ENCODE data around the gene RAB5B. TPM values are rescaled to one million over a fixed set of nuclear protein-coding genes. Genes with fewer than 3 reads are reported as not detected.
A peak's percentile ranks its signal among the peaks of the same experiment; 100 is the strongest.

RAB5B gene
- total RNA-seq, 1 donor from 2014 or later, result 130 TPM

- Mint-ChIP-seq H3K4me3 (ENCODE audit: unreplicated experiment) (no peak overlapping the region), H3K9me3 (ENCODE audit: unreplicated experiment) (no peaks in the 10 kb centered on the region), H3K27me3 (ENCODE audit: unreplicated experiment) (peaks cover 6% of the 10 kb centered on the region), H3K36me3 (ENCODE audit: low read depth, unreplicated experiment) (peaks cover 18% of the 10 kb centered on the region), H3K4me1 (ENCODE audit: unreplicated experiment) (peaks cover 2% of the 10 kb centered on the region), H3K27ac (ENCODE audit: unreplicated experiment) (no peak overlapping the region)
- no peak for TF ChIP-seq CTCF (IDR thresholded peaks at IDR 0.05; ENCODE audit: unreplicated experiment)
- DNase-seq (ENCODE audit: low spot score), result no peak
Measured at GRCh38 chr12:55957106-55957859, 16.6 kb upstream of the RAB5B start.

- Mint-ChIP-seq H3K4me1 (ENCODE audit: unreplicated experiment) (peaks cover 30% of the 10 kb centered on the region), H3K27me3 (ENCODE audit: unreplicated experiment) (peaks cover 10% of the 10 kb centered on the region), H3K9me3 (ENCODE audit: unreplicated experiment) (no peaks in the 10 kb centered on the region), H3K36me3 (ENCODE audit: low read depth, unreplicated experiment) (peaks cover 4% of the 10 kb centered on the region), H3K4me3 (ENCODE audit: unreplicated experiment) (peak overlapping the region; percentile 12), H3K27ac (ENCODE audit: unreplicated experiment) (peak overlapping the region; percentile 70)
- TF ChIP-seq CTCF (IDR thresholded peaks at IDR 0.05; ENCODE audit: unreplicated experiment), result no peak
- no peak for DNase-seq (ENCODE audit: low spot score)
Measured at GRCh38 chr12:55963760-55964159, 10.1 kb upstream of the RAB5B start.

GRCh38 chr12:55965240-55965639 lies 8.6 kb upstream of the RAB5B start:
- H3K27me3 Mint-ChIP-seq (ENCODE audit: unreplicated experiment), result peaks cover 10% of the 10 kb centered on the region
- H3K9me3 Mint-ChIP-seq (ENCODE audit: unreplicated experiment), result no peaks in the 10 kb centered on the region
- TF ChIP-seq CTCF (IDR thresholded peaks at IDR 0.05; ENCODE audit: unreplicated experiment), result no peak
- peak overlapping the region; percentile 96 for H3K4me3 Mint-ChIP-seq (ENCODE audit: unreplicated experiment)
- peaks cover 30% of the 10 kb centered on the region for H3K4me1 Mint-ChIP-seq (ENCODE audit: unreplicated experiment)
- H3K36me3 Mint-ChIP-seq (ENCODE audit: low read depth, unreplicated experiment), result peaks cover 8% of the 10 kb centered on the region
- no peak for DNase-seq (ENCODE audit: low spot score)
- peak overlapping the region; percentile 89 for H3K27ac Mint-ChIP-seq (ENCODE audit: unreplicated experiment)

GRCh38 chr12:55965941-55966407 lies 7.9 kb upstream of the RAB5B start, which contains the start of gene PMEL:
TSS of gene PMEL (minus strand) at chr12:55966042. CDS start at chr12:55966011, 31 bp downstream.
- peaks cover 31% of the 10 kb centered on the region for H3K4me1 Mint-ChIP-seq (ENCODE audit: unreplicated experiment)
- peak; percentile 19 for DNase-seq (ENCODE audit: low spot score)
- peaks cover 12% of the 10 kb centered on the region for H3K36me3 Mint-ChIP-seq (ENCODE audit: low read depth, unreplicated experiment)
- H3K27ac Mint-ChIP-seq (ENCODE audit: unreplicated experiment), result peak within 1 kb of the TSS; percentile 89
- peak within 1 kb of the TSS; percentile 96 for H3K4me3 Mint-ChIP-seq (ENCODE audit: unreplicated experiment)
- no peak for TF ChIP-seq CTCF (IDR thresholded peaks at IDR 0.05; ENCODE audit: unreplicated experiment)
- H3K9me3 Mint-ChIP-seq (ENCODE audit: unreplicated experiment), result no peaks in the 10 kb centered on the region
- H3K27me3 Mint-ChIP-seq (ENCODE audit: unreplicated experiment), result peaks cover 10% of the 10 kb centered on the region

Measured in endothelial cell (in vitro differentiated cells).